H1 (cell line): ENCODE measurements around the gene TNPO2. TPM values are rescaled to one million over a fixed set of nuclear protein-coding genes. Genes with fewer than 3 reads are reported as not detected.

Source experiments
- polyA plus RNA-seq, 7 experiments: library from polyadenylated mRNA; depleted of rRNA in 3 of 7; stranded (reverse) in 5 of 7; unstranded in 2 of 7; fragments of >200 nt in 5 of 7; fragments of 200-250 nt in 2 of 7; gene quantifications; 1 replicate in 5 of 7; 2 replicates in 1 of 7; 4 replicates in 1 of 7; pipeline versions ENCODE4 v1.2.1 to v1.2.3, GENCODE V29; 2011 to 2013; ENCODE audit warnings: missing spikeins in 2 of 7, mixed read lengths in 2 of 7
- total RNA-seq: library from RNA; stranded (reverse); fragmentation: NEBNext Ultra II Directional; extraction: Animal tissue kit (Norgen Biotek cat#: 25700); gene quantifications from 2 replicates; pipeline ENCODE4 v1.2.1, GENCODE V29; 2021
- TF ChIP-seq, protein P1 (sequence below): IDR thresholded peaks from 2 replicates; pipeline ENCODE4 v1.6.1; 2012; ENCODE audit warnings: inconsistent platforms

TNPO2 gene
- total and polyA plus RNA-seq, 2 of the 8 experiments (the other 6 are each of a cell fraction or from before 2014, with no cell fraction given): 112 to 121 TPM

DNA sequence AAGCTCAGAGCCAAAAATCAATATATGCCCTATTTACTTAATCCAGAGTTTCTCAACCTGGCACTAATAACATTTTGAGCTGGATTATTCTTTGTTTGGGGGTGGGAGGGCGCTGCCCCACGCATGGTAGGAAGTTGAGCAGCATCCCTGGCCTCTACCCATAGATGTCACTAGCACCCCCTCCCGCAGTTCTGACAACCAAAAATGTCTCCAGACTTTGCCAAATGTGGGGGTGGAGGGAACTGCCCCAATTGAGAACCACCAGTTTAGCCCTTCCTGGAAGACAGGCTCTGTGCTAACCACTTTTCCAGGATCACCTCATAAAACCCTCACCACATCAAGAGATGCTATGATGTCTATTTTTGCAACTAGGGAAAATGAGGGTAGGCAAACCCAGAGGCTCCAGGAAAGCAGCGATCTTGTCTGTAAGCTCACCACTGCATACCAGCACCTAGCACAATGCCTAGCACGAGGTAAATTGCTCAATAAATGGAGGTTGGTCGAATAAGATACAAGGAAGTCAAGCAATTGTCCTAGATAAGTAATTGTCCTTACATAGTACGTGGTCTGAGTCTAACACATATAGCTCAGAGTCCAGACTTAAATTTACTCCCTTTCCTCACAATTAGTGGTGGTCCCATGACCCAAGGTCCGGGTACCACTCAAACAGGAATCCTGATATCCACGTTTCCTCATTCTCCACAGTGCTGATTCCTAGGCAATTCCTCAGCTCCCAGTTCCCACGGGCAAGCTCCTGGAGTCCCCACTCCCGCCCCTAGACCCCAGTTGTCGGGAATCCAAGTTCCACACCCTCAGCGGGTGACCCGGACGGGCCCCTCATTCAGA is 9.9 kb upstream of the TNPO2 start (continued):
- TF ChIP-seq, protein P1, sequence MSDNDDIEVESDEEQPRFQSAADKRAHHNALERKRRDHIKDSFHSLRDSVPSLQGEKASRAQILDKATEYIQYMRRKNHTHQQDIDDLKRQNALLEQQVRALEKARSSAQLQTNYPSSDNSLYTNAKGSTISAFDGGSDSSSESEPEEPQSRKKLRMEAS: 0 out of 2 replicates have a peak, but pooled peaks have one; percentile 12
